Measurements from ENCODE around the gene SIN3B. TPM values are rescaled to one million over a fixed set of nuclear protein-coding genes. Genes with fewer than 3 reads are reported as not detected.
A peak's percentile ranks its signal among the peaks of the same experiment; 100 is the strongest.

SIN3B gene
- polyA plus RNA-seq, 3 donors = 7.2 to 154 (median 10.2) TPM

DNA sequence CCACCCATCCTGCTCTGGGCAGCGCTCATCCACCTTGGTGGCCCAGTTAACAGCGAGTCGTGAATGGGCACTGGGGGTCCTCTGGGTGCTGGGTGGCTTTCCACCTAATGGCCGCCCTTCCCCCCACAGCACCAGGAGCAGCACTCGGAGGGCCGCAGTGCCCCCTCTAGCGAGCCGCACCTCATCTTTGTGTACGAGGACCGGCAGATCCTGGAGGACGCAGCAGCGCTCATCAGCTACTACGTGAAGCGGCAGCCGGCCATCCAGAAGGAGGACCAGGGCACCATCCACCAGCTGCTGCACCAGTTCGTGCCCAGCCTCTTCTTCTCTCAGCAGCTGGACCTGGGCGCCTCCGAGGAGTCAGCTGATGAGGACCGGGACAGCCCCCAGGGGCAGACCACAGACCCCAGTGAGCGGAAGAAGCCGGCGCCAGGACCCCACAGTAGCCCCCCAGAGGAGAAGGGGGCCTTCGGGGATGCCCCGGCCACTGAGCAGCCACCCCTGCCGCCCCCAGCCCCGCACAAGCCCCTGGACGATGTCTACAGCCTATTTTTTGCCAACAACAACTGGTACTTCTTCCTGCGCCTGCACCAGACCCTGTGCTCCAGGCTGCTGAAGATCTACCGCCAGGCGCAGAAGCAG is 40.3 kb downstream of the SIN3B start:
- WGBS (ENCODE audit: insufficient coverage) = 98% methylated on average over 23 of the region's 30 CpGs
- H3K27me3 ChIP-seq (ENCODE audit: control insufficient read depth in 2 of 2, insufficient read depth in 2 of 2, low read length in 2 of 2) = no peaks in the 10 kb centered on the region
- peaks cover 91 to 100% of the 10 kb centered on the region in 2 donors for H3K36me3 ChIP-seq (replicated peaks in 1 of 2; ENCODE audit: control insufficient read depth in 1 of 2, insufficient read depth in 2 of 2, low read length in 2 of 2)
- H3K4me1 Mint-ChIP-seq = peaks cover 3% of the 10 kb centered on the region
- H3K4me1 ChIP-seq (ENCODE audit: control insufficient read depth in 1 of 2, insufficient read depth in 2 of 2, low read length in 2 of 2) = no peaks in the 10 kb centered on the region
- no peak overlapping the region for H3K9ac ChIP-seq (ENCODE audit: insufficient read depth, low read length, poor library complexity, severe bottlenecking)
- H2AFZ ChIP-seq (ENCODE audit: insufficient read depth, low read depth, low read length, poor library complexity, severe bottlenecking) = no peak overlapping the region
- intact Hi-C loops (cut with micrococcal nuclease) = no loop called here
- peaks cover 11% of the 10 kb centered on the region for H3K79me2 ChIP-seq (ENCODE audit: insufficient read depth, low read length)
- H3K27me3 Mint-ChIP-seq (ENCODE audit: low read depth in 3 of 3) = peaks cover 1 to 4% (median 2%) of the 10 kb centered on the region in 3 donors
- no peak overlapping the region for H3K27ac Mint-ChIP-seq
- no peak for DNase-seq
- TF ChIP-seq, protein P1, sequence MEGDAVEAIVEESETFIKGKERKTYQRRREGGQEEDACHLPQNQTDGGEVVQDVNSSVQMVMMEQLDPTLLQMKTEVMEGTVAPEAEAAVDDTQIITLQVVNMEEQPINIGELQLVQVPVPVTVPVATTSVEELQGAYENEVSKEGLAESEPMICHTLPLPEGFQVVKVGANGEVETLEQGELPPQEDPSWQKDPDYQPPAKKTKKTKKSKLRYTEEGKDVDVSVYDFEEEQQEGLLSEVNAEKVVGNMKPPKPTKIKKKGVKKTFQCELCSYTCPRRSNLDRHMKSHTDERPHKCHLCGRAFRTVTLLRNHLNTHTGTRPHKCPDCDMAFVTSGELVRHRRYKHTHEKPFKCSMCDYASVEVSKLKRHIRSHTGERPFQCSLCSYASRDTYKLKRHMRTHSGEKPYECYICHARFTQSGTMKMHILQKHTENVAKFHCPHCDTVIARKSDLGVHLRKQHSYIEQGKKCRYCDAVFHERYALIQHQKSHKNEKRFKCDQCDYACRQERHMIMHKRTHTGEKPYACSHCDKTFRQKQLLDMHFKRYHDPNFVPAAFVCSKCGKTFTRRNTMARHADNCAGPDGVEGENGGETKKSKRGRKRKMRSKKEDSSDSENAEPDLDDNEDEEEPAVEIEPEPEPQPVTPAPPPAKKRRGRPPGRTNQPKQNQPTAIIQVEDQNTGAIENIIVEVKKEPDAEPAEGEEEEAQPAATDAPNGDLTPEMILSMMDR (IDR thresholded peaks at IDR 0.05) = no peak
- no peaks in the 10 kb centered on the region for H3K9me3 ChIP-seq (replicated peaks in 1 of 2; ENCODE audit: control insufficient read depth in 1 of 2, insufficient read depth in 1 of 2, low read length in 2 of 2)
- peaks cover 89 to 99% of the 10 kb centered on the region in 2 donors for H3K36me3 Mint-ChIP-seq
- H3K9me3 Mint-ChIP-seq = peaks cover 3 to 14% (median 4%) of the 10 kb centered on the region in 7 donors
- H3K4me2 ChIP-seq (replicated peaks; ENCODE audit: extremely low read depth, low read length, poor library complexity, severe bottlenecking) = no peak overlapping the region
- no peak overlapping the region for H3K27ac ChIP-seq (ENCODE audit: low read depth in 1 of 2, low read length in 2 of 2)
- peaks cover 56% of the 10 kb centered on the region for H4K20me1 ChIP-seq (ENCODE audit: insufficient read depth, low read length)
- H3K4me3 Mint-ChIP-seq = no peak overlapping the region
- H3K4me3 ChIP-seq (replicated peaks in 1 of 3; ENCODE audit: low read depth in 2 of 3, low read length in 3 of 3) = no peak overlapping the region

DNA sequence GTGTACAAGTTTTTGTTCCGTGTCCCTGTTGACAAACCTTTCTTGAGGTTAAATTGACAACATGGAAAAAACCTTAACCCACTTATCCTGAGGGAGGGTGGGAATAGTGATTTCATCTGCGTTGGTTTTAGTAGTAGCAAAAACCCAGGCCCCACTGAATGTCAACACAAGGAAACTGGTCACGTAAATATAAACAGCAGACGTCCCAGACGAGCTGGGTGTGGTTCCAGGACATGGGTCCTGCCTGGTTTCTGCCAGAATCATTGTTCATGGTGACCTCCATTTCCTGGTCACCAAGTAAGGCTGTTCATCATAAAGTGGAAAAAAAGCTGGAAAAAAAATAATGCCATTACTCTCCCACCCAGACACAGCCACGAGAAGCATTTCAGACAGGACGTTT is 42.7 kb downstream of the SIN3B start:
- intact Hi-C loops (cut with micrococcal nuclease) = no loop called here
- Histone ChIP-seq H3K36me3 (replicated peaks in 1 of 2; ENCODE audit: control insufficient read depth in 1 of 2, insufficient read depth in 2 of 2, low read length in 2 of 2) (peaks cover 82 to 92% of the 10 kb centered on the region in 2 donors), H2AFZ (ENCODE audit: insufficient read depth, low read depth, low read length, poor library complexity, severe bottlenecking) (no peak overlapping the region), H3K79me2 (ENCODE audit: insufficient read depth, low read length) (peaks cover 16% of the 10 kb centered on the region), H3K27ac (ENCODE audit: low read depth in 1 of 2, low read length in 2 of 2) (no peak overlapping the region), H3K27me3 (ENCODE audit: control insufficient read depth in 2 of 2, insufficient read depth in 2 of 2, low read length in 2 of 2) (no peaks in the 10 kb centered on the region), H3K9ac (ENCODE audit: insufficient read depth, low read length, poor library complexity, severe bottlenecking) (no peak overlapping the region), H3K4me2 (replicated peaks; ENCODE audit: extremely low read depth, low read length, poor library complexity, severe bottlenecking) (no peak overlapping the region), H3K9me3 (replicated peaks in 1 of 2; ENCODE audit: control insufficient read depth in 1 of 2, insufficient read depth in 1 of 2, low read length in 2 of 2) (no peaks in the 10 kb centered on the region), H3K4me3 (replicated peaks in 1 of 3; ENCODE audit: low read depth in 2 of 3, low read length in 3 of 3) (no peak overlapping the region), H3K4me1 (ENCODE audit: control insufficient read depth in 1 of 2, insufficient read depth in 2 of 2, low read length in 2 of 2) (no peaks in the 10 kb centered on the region), H4K20me1 (ENCODE audit: insufficient read depth, low read length) (peaks cover 80% of the 10 kb centered on the region)
- peaks cover 6 to 19% (median 8%) of the 10 kb centered on the region in 7 donors for H3K9me3 Mint-ChIP-seq
- 100% methylated on average over 4 of the region's 7 CpGs for WGBS (ENCODE audit: insufficient coverage)
- TF ChIP-seq, protein P1 (IDR thresholded peaks at IDR 0.05) = no peak
- H3K27ac Mint-ChIP-seq = peak overlapping the region in 1 of 7 donors; percentile 6
- no peak overlapping the region for H3K4me3 Mint-ChIP-seq
- peaks cover 1 to 2% (median 2%) of the 10 kb centered on the region in 3 donors for H3K27me3 Mint-ChIP-seq (ENCODE audit: low read depth in 3 of 3)
- H3K36me3 Mint-ChIP-seq = peaks cover 84 to 100% of the 10 kb centered on the region in 2 donors
- DNase-seq = no peak
- H3K4me1 Mint-ChIP-seq = peaks cover 6% of the 10 kb centered on the region

Data from CD14-positive monocyte (primary cell).